Measurements from ENCODE around the gene SMCO3.

DNA sequence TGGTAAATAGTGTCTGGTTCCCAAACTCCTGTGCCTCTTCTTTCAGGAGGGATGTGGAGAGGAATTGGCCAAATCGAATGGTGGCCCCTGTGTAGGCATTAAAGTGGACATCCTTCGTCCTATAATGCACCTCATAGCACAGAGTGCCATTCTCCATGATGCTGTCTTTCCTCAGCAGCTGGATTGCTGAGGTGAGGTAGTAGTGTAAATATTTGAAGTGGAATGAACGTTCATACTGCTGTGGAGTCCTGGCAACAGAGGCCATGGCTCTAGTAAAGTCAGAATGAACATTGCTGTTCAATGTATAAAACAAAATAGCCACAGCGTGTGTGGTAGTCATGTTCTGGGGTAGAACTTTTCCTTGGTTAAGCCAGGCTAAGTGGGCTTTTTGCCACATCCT is 26.6 kb upstream of the SMCO3 start:
- TF ChIP-seq, protein P1, sequence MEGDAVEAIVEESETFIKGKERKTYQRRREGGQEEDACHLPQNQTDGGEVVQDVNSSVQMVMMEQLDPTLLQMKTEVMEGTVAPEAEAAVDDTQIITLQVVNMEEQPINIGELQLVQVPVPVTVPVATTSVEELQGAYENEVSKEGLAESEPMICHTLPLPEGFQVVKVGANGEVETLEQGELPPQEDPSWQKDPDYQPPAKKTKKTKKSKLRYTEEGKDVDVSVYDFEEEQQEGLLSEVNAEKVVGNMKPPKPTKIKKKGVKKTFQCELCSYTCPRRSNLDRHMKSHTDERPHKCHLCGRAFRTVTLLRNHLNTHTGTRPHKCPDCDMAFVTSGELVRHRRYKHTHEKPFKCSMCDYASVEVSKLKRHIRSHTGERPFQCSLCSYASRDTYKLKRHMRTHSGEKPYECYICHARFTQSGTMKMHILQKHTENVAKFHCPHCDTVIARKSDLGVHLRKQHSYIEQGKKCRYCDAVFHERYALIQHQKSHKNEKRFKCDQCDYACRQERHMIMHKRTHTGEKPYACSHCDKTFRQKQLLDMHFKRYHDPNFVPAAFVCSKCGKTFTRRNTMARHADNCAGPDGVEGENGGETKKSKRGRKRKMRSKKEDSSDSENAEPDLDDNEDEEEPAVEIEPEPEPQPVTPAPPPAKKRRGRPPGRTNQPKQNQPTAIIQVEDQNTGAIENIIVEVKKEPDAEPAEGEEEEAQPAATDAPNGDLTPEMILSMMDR (IDR thresholded peaks at IDR 0.05), result no peak
- TF ChIP-seq POLR2A (IDR thresholded peaks at IDR 0.05), result no peak
